Lung (tissue), 12 donors: ENCODE results near the gene CCDC57. TPM values are rescaled to one million over a fixed set of nuclear protein-coding genes. Genes with fewer than 3 reads are reported as not detected.
A peak's percentile ranks its signal among the peaks of the same experiment; 100 is the strongest.

ENCODE experiments used
- ATAC-seq: fragments of 200-7000 bp; cut with Tn5 transposase; one replicate; pipeline ENCODE4 v1.9.1; 2020; ENCODE audit warnings: moderate number of reproducible peaks; ENCODE audit not compliant: insufficient read depth, low FRiP score
- DNase-seq, 3 donors: peaks; one replicate each; pipeline ENCODE4 v3.0.0-alpha.2; 2013 to 2017
- H3K27ac ChIP-seq, 2 donors: one replicate each; pipeline ENCODE4 v1.5.1; 2013; ENCODE audit warnings: mild to moderate bottlenecking in 2 of 2, moderate library complexity in 2 of 2, control low read depth in 1 of 2, inconsistent platforms in 1 of 2, low read depth in 1 of 2, low read length in 1 of 2
- H3K27me3 ChIP-seq, 3 donors: one replicate each; pipeline ENCODE4 v1.5.1; 2013; ENCODE audit warnings: low read length in 2 of 3; ENCODE audit not compliant: control insufficient read depth in 3 of 3, insufficient read depth in 3 of 3
- H3K36me3 ChIP-seq, 4 donors: one replicate each; pipeline ENCODE4 v1.5.1; 2013; ENCODE audit warnings: low read length in 4 of 4, mild to moderate bottlenecking in 1 of 4, moderate library complexity in 1 of 4; ENCODE audit not compliant: control insufficient read depth in 4 of 4, insufficient read depth in 4 of 4
- H3K4me1 ChIP-seq, 5 donors: one replicate each; pipeline ENCODE4 v1.5.1; 2013; ENCODE audit warnings: low read length in 5 of 5, mild to moderate bottlenecking in 2 of 5, moderate library complexity in 1 of 5; ENCODE audit not compliant: control insufficient read depth in 5 of 5, insufficient read depth in 5 of 5
- H3K4me3 ChIP-seq: one replicate; pipeline ENCODE4 v1.5.1; 2013; ENCODE audit warnings: mild to moderate bottlenecking, control low read depth, moderate library complexity
- H3K9ac ChIP-seq, 2 donors: one replicate each; pipeline ENCODE4 v1.5.1; 2013; ENCODE audit warnings: low read length in 2 of 2, control low read depth in 1 of 2; ENCODE audit not compliant: insufficient read depth in 1 of 2
- H3K9me3 ChIP-seq, 4 donors: one replicate each; pipeline ENCODE4 v1.5.1; 2013; ENCODE audit warnings: low read length in 3 of 4, mild to moderate bottlenecking in 1 of 4, moderate library complexity in 1 of 4; ENCODE audit not compliant: control insufficient read depth in 4 of 4, insufficient read depth in 3 of 4
- CTCF ChIP-seq: IDR thresholded peaks from 2 replicates; pipeline ENCODE4 v1.5.1; 2012; ENCODE audit warnings: mild to moderate bottlenecking; ENCODE audit errors: control extremely low read depth, extremely low read depth
- WGBS, 2 donors: extraction: QIAGEN DNeasy Blood & Tissue Kit; methylation state at CpG; one replicate each; pipeline ENCODE4 v1.1.7; 2013; 5-methylcytosine and 5-hydroxymethylcytosine counted together
- polyA plus RNA-seq, 2 donors: library from polyadenylated mRNA; stranded (reverse); fragments of 200-250 nt; gene quantifications; one replicate each; pipeline ENCODE4 v1.2.1, GENCODE V29; 2013
- total RNA-seq, 2 donors: library from RNA; depleted of rRNA in 1 of 2; stranded (reverse); fragments of >200 nt in 1 of 2; gene quantifications; one replicate each; pipeline ENCODE4 v1.2.1, GENCODE V29; 2014 to 2021
- donor health status: control.
- donor health status: control.
- donor health status: Bipolar disorder and iron deficiency.
- donor health status: healthy.
- donor health status: DM: yes; HTN: yes; CAD: no.

The CCDC57 gene
- total and polyA plus RNA-seq, 4 donors, result 33.2 to 128 (median 74.9) TPM

GRCh38 chr17:82228278-82228841 is 15.7 kb upstream of the CCDC57 start:
- Histone ChIP-seq H3K4me1 (peaks cover 0 to 34% (median 11%) of the 10 kb centered on the region in 5 donors), H3K9ac (no peak overlapping the region), H3K36me3 (no peaks in the 10 kb centered on the region), H3K27ac (peak overlapping the region; percentile 90 to 93), H3K27me3 (no peaks in the 10 kb centered on the region), H3K4me3 (peak overlapping the region; percentile 57), H3K9me3 (no peaks in the 10 kb centered on the region)
- no peak for TF ChIP-seq CTCF
- ATAC-seq (peak; percentile 7), DNase-seq (peak in 2 of 3 donors; percentile 26 to 51)
- WGBS, 2 donors, result 4 to 9% methylated on average over 44 to 63 of the region's 63 CpGs

- no peaks in the 10 kb centered on the region for H3K36me3 ChIP-seq
- no peak for DNase-seq
- no peak overlapping the region for H3K4me3 ChIP-seq
- WGBS, 2 donors, result 69 to 75% methylated on average over 14 to 18 of the region's 18 CpGs
- ATAC-seq, result no peak
- H3K9ac ChIP-seq, result no peak overlapping the region
- TF ChIP-seq CTCF, result no peak
- peak overlapping the region; percentile 17 to 93 for H3K27ac ChIP-seq
- H3K27me3 ChIP-seq, result no peaks in the 10 kb centered on the region
- H3K9me3 ChIP-seq, result no peaks in the 10 kb centered on the region
- peaks cover 0 to 31% (median 7%) of the 10 kb centered on the region in 5 donors for H3K4me1 ChIP-seq
Measured at GRCh38 chr17:82227629-82228277, 15.1 kb upstream of the CCDC57 start.

GRCh38 chr17:82226809-82227628 is 14.4 kb upstream of the CCDC57 start:
- no peak for TF ChIP-seq CTCF
- no peak overlapping the region for H3K9ac ChIP-seq
- H3K27ac ChIP-seq, result no peak overlapping the region
- peaks cover 0 to 27% (median 7%) of the 10 kb centered on the region in 5 donors for H3K4me1 ChIP-seq
- no peaks in the 10 kb centered on the region for H3K36me3 ChIP-seq
- DNase-seq (no peak), ATAC-seq (no peak)
- H3K27me3 ChIP-seq, result no peaks in the 10 kb centered on the region
- 88 to 90% methylated on average over 15 to 16 of the region's 16 CpGs for WGBS, 2 donors
- H3K4me3 ChIP-seq, result no peak overlapping the region
- no peaks in the 10 kb centered on the region for H3K9me3 ChIP-seq
